Epithelial cell of proximal tubule (primary cell): ENCODE results near the gene B4GALT1. TPM values are rescaled to one million over a fixed set of nuclear protein-coding genes. Genes with fewer than 3 reads are reported as not detected.

Experiments used
- DNase-seq: peaks from one replicate; pipeline ENCODE4 v3.0.0-alpha.2; 2011; ENCODE audit warnings: low read depth
- H3K4me3 ChIP-seq: 2 replicates; pipeline ENCODE4 v1.5.1; 2011; ENCODE audit warnings: low read depth, mild to moderate bottlenecking, low read length
- total RNA-seq: library from RNA; depleted of rRNA; stranded (reverse); fragments of >200 nt; gene quantifications from 2 replicates; pipeline ENCODE4 v1.2.3, GENCODE V29; 2015
- TF ChIP-seq, protein P1 (sequence below): conservative IDR thresholded peaks from 2 replicates; pipeline ENCODE4 v1.5.1; 2012; ENCODE audit warnings: low read depth, mild to moderate bottlenecking, low read length

Gene B4GALT1
- total RNA-seq, 1 donor from 2014 or later: 60.7 TPM

DNA sequence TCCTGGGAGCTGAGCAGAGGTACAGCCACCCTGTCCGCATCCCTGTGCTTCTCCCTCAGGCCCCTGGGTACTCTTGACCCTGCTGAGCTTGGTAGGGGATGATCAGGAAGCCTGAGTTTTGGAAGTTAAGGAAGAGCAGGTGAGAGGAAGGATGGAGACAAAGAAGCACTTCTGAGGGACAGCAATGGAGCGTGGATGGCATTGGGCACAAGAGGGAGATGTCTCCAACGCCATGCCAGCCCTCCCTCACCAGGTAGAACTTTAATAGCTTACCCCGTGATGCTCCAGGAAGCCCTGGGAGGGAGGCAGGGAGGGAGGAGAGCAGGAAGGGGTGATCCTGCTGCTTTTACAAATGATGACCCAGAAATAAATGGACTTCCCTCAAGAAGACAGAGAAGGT, 60.8 kb downstream of the B4GALT1 start:
- H3K4me3 ChIP-seq: no peak overlapping the region
- no peak for DNase-seq
- TF ChIP-seq, protein P1, sequence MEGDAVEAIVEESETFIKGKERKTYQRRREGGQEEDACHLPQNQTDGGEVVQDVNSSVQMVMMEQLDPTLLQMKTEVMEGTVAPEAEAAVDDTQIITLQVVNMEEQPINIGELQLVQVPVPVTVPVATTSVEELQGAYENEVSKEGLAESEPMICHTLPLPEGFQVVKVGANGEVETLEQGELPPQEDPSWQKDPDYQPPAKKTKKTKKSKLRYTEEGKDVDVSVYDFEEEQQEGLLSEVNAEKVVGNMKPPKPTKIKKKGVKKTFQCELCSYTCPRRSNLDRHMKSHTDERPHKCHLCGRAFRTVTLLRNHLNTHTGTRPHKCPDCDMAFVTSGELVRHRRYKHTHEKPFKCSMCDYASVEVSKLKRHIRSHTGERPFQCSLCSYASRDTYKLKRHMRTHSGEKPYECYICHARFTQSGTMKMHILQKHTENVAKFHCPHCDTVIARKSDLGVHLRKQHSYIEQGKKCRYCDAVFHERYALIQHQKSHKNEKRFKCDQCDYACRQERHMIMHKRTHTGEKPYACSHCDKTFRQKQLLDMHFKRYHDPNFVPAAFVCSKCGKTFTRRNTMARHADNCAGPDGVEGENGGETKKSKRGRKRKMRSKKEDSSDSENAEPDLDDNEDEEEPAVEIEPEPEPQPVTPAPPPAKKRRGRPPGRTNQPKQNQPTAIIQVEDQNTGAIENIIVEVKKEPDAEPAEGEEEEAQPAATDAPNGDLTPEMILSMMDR: no peak

DNA sequence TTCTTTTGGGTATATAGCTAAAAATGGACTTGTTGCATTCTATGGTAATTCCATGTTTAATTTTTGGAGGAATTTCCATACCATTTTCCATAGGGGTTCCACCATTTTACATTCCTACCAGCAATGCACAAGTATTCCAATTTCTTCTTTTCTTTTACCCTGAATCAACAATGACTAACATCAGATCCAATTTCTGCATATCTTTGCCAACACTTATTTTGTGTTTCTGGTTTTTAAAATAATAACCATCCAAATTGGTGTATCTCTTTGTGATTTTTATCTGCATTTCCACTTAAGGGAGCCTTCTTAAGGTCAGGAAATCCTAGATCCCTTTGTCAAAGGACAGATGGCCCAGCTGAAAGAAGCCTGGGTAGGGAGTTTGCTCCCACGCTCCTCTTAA, 61.2 kb downstream of the B4GALT1 start:
- H3K4me3 ChIP-seq: no peak overlapping the region
- no peak for DNase-seq
- TF ChIP-seq, protein P1: no peak

DNA sequence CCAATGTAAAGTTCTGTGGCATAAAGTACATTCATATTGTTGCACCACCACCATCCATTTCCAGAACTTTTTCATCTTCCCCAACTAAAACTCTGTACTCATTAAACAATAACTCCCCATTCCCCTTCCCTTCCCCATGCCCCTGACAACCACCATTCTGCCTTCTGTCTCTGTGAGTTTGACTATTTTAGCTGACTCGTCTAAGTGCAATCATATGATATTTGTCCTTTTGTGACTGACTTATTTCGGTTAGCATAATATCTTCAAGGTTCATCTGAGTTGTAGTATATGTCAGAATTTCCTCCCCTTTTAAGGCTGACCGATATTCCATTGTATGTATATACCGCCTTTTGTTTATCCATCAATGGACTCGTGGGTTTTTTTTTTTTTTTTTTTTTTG, 61.6 kb downstream of the B4GALT1 start:
- H3K4me3 ChIP-seq: no peak overlapping the region
- TF ChIP-seq, protein P1: no peak
- DNase-seq: no peak

DNA sequence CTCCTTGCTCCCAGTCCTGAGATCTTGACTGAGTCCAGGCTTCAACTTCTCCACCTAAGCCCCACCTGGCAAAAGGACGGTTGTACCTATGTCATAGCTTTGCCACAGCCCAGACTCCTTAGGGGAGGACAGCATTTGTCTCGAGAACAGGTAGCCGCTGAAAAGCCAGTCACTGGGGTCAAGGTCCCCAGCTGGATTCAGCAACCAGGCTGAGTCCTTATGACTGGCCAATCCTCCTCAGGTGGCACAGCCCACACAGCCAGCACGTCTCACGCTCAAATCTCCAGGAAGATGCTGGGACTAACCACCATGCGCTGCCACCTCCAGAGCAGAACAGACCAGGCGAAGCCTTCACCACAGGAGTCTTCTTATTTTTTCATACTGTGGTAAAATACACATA, 62.7 kb downstream of the B4GALT1 start:
- DNase-seq: no peak
- H3K4me3 ChIP-seq: no peak overlapping the region
- TF ChIP-seq, protein P1: no peak

DNA sequence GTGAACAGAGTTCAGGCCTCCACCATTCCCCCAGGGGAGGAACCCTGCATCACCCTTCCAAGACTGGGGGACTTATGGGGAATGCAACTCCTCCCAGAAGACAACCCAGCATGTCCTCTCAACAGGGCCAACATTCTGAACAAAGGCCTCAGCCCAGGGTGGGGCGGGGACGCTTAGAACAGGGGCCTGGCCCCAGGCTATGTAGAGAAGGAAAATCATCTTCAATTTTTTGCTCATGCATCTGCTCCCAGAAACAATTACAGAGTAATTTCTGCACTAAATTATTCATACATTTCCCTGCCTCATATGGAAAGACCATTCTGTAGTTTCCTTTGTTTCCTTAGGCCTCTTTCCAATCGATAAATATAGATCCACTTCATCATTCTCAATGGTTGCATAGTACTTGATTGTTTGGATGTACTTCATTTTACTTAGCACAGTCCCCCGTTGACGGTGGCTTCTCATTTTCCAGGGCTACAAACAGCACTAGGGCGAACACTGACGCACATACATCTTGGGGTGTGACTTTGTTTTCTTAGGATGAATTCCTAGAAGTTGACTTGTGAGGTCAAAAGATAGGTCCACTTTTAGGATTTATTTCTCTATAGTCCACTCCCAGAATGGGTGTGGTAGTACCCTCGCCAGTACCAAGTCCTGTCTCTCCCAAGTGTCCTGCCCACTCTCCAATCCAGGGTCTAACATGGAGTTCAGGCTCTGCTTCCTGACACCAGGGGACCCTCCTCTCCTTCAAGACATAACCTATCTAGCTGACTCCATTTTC, 63.4 kb downstream of the B4GALT1 start:
- DNase-seq: no peak
- H3K4me3 ChIP-seq: no peak overlapping the region
- TF ChIP-seq, protein P1: no peak

DNA sequence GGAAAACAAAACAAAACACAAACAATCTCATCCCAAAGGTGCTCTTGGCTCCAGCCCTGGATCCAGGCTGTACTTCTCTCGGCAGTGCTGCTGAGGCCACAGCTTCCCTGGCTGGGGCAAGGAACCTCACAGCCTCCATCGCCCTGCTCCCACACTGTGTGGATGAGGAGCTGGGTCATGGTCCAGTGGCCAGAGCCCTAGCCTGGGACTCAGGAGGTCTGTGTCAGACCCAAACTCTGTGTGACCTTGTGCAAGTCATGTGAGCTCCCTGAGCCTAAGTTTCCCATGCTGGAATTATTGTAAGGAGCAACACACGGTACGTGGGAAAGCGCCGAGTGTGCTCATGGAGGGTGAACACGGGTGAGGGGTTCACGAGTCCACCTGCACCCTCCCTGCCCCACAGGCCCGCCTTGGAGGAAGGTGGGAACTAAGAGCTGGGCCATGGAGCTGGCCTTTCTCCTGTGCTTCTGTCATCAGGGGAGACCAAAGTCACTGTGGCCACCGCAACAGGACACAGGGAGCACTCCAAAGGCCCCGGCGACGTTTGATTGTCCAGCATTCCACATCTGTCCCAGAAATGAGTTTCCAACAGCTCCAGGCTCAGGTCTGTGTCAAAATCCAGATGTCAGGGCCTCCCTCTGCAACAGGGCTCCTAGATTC, 64.5 kb downstream of the B4GALT1 start:
- TF ChIP-seq, protein P1: no peak
- no peak for DNase-seq
- no peak overlapping the region for H3K4me3 ChIP-seq
